Adrenal gland (tissue), 5 donors: ENCODE measurements around the gene POU5F2.

ENCODE experiments used
- CTCF ChIP-seq, 6 experiments: fragments of 450-650 bp in 4 of 6; fragments of 200-600 bp in 2 of 6; sonication (generic) in 1 of 6; IDR thresholded peaks; 1 replicate in 5 of 6; 2 replicates in 1 of 6; pipeline versions ENCODE4 v1.5.1 to v1.8.0; 2016 to 2021; ENCODE audit warnings: antibody characterized with exemption in 6 of 6, mild to moderate bottlenecking in 2 of 6, moderate library complexity in 1 of 6
- POLR2A ChIP-seq, 2 donors: fragments of 450-650 bp; IDR thresholded peaks; one replicate each; pipeline ENCODE4 v1.6.1; 2017; ENCODE audit warnings: antibody characterized with exemption in 2 of 2, mild to moderate bottlenecking in 2 of 2, moderate library complexity in 1 of 2
- donor health status: DM: no; HTN: no; CAD: no.

- TF ChIP-seq POLR2A (IDR thresholded peaks at IDR 0.05) (no peak), CTCF (IDR thresholded peaks at IDR 0.05) (no peak)
Measured at GRCh38 chr5:93722588-93722987, 18.8 kb downstream of the POU5F2 start.
